C4-2B (cell line): Measurements from ENCODE around the gene STC2.

Experiments
- CTCF ChIP-seq: fragments of 450-650 bp; conservative IDR thresholded peaks from 2 replicates; pipeline ENCODE4 v1.5.1; 2017; ENCODE audit warnings: mild to moderate bottlenecking
- ZFX ChIP-seq: fragments of 450-650 bp; IDR thresholded peaks from 2 replicates; pipeline ENCODE4 v1.6.1; 2017

GRCh38 chr5:173341961-173342430 lies 13.8 kb upstream of the STC2 start:
- TF ChIP-seq CTCF (no peak), ZFX (no peak)
